GM18498 (cell line): ENCODE measurements around the gene XG.

ENCODE experiments used
- ATAC-seq: cut with Tn5 transposase; IDR thresholded peaks from one replicate; pipeline ENCODE4 v1.9.1; 2021; ENCODE audit warnings: mild to moderate bottlenecking, moderate library complexity; ENCODE audit not compliant: unreplicated experiment

Gene XG

GRCh38 chrX:2862404-2862803 is 110.6 kb downstream of the XG start:
- ATAC-seq, result no peak

DNA sequence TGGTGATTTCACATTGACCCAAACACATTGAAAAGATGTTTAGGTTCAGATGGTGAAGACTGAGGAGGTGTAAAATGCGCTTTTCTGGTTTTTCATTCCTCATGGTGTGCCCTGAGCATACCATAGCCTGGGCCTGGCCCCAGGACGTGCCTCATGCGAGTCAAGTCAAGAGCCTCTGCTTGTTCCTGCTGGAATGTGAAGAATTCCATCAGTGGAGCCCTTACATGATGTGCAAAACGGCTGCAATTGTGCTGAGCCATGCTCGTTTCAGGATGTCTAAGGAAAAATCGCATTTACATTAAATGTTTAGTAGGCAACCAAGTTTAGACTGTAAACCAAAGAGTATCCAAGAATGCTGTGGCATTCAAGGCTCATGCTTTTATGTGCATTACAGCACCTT is 111.8 kb downstream of the XG start:
- ATAC-seq, result no peak
